HUES48 (cell line): ENCODE results near the gene LAMP1.

Source experiments
- H3K27ac ChIP-seq: one replicate; pipeline ENCODE4 v1.7.0; 2013; ENCODE audit warnings: low read depth, low read length, inconsistent platforms
- H3K27me3 ChIP-seq: 2 replicates; pipeline ENCODE4 v1.6.1; 2013; ENCODE audit warnings: mild to moderate bottlenecking, low read length; ENCODE audit not compliant: control insufficient read depth, insufficient read depth
- H3K36me3 ChIP-seq: 2 replicates; pipeline ENCODE4 v1.6.1; 2013; ENCODE audit warnings: low read length; ENCODE audit not compliant: control insufficient read depth, insufficient read depth
- H3K4me1 ChIP-seq: 2 replicates; pipeline ENCODE4 v1.6.1; 2013; ENCODE audit warnings: mild to moderate bottlenecking, low read length; ENCODE audit not compliant: control insufficient read depth, insufficient read depth
- H3K4me3 ChIP-seq: 2 replicates; pipeline ENCODE4 v1.5.1; 2013; ENCODE audit warnings: mild to moderate bottlenecking, low read depth, low read length
- H3K9ac ChIP-seq: 2 replicates; pipeline ENCODE4 v1.6.1; 2013; ENCODE audit warnings: mild to moderate bottlenecking, low read depth, low read length, moderate library complexity
- H3K9me3 ChIP-seq: 2 replicates; pipeline ENCODE4 v1.6.1; 2013; ENCODE audit warnings: low read length; ENCODE audit not compliant: control insufficient read depth, insufficient read depth

The LAMP1 gene

DNA sequence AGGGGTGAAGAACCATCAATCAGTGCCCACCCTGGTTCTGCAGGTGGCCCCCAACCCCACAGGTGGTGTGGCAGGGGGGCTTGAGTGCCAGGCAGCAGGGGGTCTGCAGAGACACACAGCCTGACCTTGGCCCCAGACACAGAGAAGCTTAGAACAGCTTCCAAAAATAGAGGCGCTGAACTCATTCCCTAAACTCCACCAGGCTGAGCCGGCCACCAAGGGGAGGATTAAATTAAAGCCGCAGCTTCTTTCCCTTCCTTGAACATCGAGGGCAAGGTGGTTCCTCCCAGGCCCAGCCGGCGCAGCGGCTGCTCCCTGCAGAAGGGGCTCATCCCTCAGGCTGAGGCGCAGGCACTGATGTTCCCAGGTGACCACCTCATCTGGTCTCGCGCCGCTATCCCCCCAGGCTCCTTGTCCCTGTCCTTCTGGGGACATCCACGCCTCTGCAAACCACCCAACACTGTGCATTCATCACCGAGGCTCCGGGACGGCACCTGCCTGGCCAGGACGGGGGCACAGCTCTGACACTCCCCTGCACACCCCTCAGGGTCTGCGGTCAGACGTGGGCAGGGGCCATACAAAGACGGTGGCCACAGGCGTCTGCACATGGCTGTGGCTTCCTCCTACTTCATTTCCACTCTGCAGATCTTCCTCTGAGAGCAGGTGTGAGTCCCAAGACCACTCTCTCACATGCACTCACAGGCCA is 30.9 kb downstream of the LAMP1 start:
- no peaks in the 10 kb centered on the region for H3K4me1 ChIP-seq
- H3K9ac ChIP-seq: no peak overlapping the region
- H3K36me3 ChIP-seq: peaks cover 38% of the 10 kb centered on the region
- no peaks in the 10 kb centered on the region for H3K9me3 ChIP-seq
- no peak overlapping the region for H3K27ac ChIP-seq
- no peak overlapping the region for H3K4me3 ChIP-seq
- H3K27me3 ChIP-seq: no peaks in the 10 kb centered on the region

DNA sequence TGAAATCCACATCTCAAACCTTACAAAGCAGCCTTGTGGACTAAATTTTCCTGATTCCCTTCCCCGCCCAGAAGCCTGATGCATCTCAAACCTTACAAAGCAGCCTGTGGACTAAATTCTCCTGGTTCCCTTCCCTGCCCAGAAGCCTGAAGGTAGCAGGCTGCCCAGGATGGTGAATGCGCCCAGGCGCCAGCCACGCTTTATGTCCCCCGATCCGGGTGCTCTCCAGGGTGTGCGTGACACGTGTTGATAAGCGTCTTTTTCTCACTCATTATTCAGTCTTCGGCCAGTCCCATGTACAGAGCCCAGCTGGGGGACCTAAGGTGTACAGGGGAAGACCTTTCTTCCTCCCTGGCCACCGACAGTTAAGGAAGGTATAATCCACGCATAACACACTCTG is 31.8 kb downstream of the LAMP1 start:
- Histone ChIP-seq H3K36me3 (peaks cover 29% of the 10 kb centered on the region), H3K27me3 (no peaks in the 10 kb centered on the region), H3K4me3 (no peak overlapping the region), H3K27ac (no peak overlapping the region), H3K9me3 (no peaks in the 10 kb centered on the region), H3K9ac (no peak overlapping the region), H3K4me1 (no peaks in the 10 kb centered on the region)

- no peaks in the 10 kb centered on the region for H3K9me3 ChIP-seq
- no peak overlapping the region for H3K9ac ChIP-seq
- H3K27ac ChIP-seq: no peak overlapping the region
- no peak overlapping the region for H3K4me3 ChIP-seq
- no peaks in the 10 kb centered on the region for H3K4me1 ChIP-seq
- peaks cover 20% of the 10 kb centered on the region for H3K36me3 ChIP-seq
- no peaks in the 10 kb centered on the region for H3K27me3 ChIP-seq
Measured at GRCh38 chr13:113329656-113330312, 32.7 kb downstream of the LAMP1 start.

GRCh38 chr13:113332615-113333014 is 35.6 kb downstream of the LAMP1 start:
- H3K27me3 ChIP-seq: no peaks in the 10 kb centered on the region
- H3K9ac ChIP-seq: no peak overlapping the region
- peaks cover 24% of the 10 kb centered on the region for H3K36me3 ChIP-seq
- H3K9me3 ChIP-seq: no peaks in the 10 kb centered on the region
- no peak overlapping the region for H3K4me3 ChIP-seq
- H3K27ac ChIP-seq: no peak overlapping the region
- no peaks in the 10 kb centered on the region for H3K4me1 ChIP-seq

DNA sequence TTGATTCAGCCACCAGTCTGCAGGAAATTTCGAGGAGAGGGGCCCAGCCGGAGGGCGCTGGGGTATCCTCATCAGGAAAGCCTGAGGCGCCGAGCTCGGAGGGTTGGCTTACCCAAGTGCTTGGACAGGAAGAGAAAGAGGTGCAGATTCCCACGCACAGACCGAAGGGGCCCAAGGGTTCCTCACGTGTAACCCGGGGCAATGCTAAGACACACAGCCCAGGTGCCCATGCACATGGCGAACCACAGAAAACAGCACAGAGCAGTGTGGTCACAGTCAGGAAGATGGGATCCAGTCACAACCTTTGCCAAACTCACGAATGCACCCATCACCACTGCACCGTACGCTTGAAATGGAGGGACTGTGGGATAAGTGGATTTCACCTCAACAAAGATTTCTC is 36.0 kb downstream of the LAMP1 start:
- no peak overlapping the region for H3K4me3 ChIP-seq
- H3K27ac ChIP-seq: no peak overlapping the region
- no peaks in the 10 kb centered on the region for H3K4me1 ChIP-seq
- no peaks in the 10 kb centered on the region for H3K27me3 ChIP-seq
- no peaks in the 10 kb centered on the region for H3K9me3 ChIP-seq
- no peak overlapping the region for H3K9ac ChIP-seq
- H3K36me3 ChIP-seq: peaks cover 24% of the 10 kb centered on the region

DNA sequence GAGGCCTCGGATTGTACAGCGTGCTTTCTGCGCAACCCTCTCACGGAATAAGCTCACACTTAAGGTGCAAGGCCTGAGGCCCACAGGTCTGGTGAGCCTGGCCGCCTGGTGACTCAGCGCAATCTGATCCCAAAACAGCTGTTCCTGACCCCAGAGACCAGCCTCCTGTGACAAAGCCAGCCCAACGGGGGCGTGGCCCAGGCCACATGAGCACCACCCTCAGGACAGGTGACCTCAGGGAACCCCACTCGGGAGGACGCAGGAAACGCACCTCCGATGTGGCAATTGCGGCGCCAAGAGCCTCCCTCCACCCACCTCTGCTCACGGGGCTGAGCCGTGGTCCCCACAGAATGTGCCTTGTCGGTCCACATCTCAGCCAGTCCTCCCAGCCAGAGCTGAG is 40.5 kb downstream of the LAMP1 start:
- H3K27me3 ChIP-seq: no peaks in the 10 kb centered on the region
- H3K9me3 ChIP-seq: no peaks in the 10 kb centered on the region
- peaks cover 41% of the 10 kb centered on the region for H3K36me3 ChIP-seq
- H3K9ac ChIP-seq: no peak overlapping the region
- H3K4me3 ChIP-seq: no peak overlapping the region
- no peak overlapping the region for H3K27ac ChIP-seq
- H3K4me1 ChIP-seq: no peaks in the 10 kb centered on the region

- Histone ChIP-seq H3K4me3 (no peak overlapping the region), H3K9me3 (no peaks in the 10 kb centered on the region), H3K9ac (no peak overlapping the region), H3K4me1 (no peaks in the 10 kb centered on the region), H3K36me3 (peaks cover 45% of the 10 kb centered on the region), H3K27ac (no peak overlapping the region), H3K27me3 (no peaks in the 10 kb centered on the region)
Measured at GRCh38 chr13:113337976-113338375, 40.9 kb downstream of the LAMP1 start.

- H3K4me3 ChIP-seq: no peak overlapping the region
- H3K4me1 ChIP-seq: no peaks in the 10 kb centered on the region
- no peak overlapping the region for H3K27ac ChIP-seq
- peaks cover 50% of the 10 kb centered on the region for H3K36me3 ChIP-seq
- no peak overlapping the region for H3K9ac ChIP-seq
- no peaks in the 10 kb centered on the region for H3K27me3 ChIP-seq
- no peaks in the 10 kb centered on the region for H3K9me3 ChIP-seq
Measured at GRCh38 chr13:113338451-113338850, 41.4 kb downstream of the LAMP1 start.

- Histone ChIP-seq H3K4me1 (no peaks in the 10 kb centered on the region), H3K9ac (no peak overlapping the region), H3K4me3 (no peak overlapping the region), H3K27ac (no peak overlapping the region), H3K27me3 (no peaks in the 10 kb centered on the region), H3K36me3 (peaks cover 58% of the 10 kb centered on the region), H3K9me3 (no peaks in the 10 kb centered on the region)
Measured at GRCh38 chr13:113342820-113343691, 46.0 kb downstream of the LAMP1 start.

DNA sequence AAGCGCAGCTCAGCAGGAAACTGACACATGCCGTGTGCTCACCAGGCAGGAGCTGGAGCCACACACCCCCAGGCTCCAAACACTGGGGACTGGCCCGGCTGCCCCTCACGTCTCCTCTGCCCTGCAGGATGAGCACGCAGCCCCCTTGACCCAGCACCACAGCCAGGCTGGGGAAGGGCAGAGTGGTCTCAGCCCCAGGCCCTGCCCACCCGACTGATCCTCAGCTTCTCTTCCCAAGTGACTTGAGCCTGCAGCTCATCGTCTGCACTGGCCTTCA is 46.6 kb downstream of the LAMP1 start:
- H3K27ac ChIP-seq: no peak overlapping the region
- H3K4me1 ChIP-seq: no peaks in the 10 kb centered on the region
- no peaks in the 10 kb centered on the region for H3K27me3 ChIP-seq
- H3K4me3 ChIP-seq: no peak overlapping the region
- H3K9me3 ChIP-seq: no peaks in the 10 kb centered on the region
- H3K36me3 ChIP-seq: peaks cover 58% of the 10 kb centered on the region
- no peak overlapping the region for H3K9ac ChIP-seq

- Histone ChIP-seq H3K4me3 (no peak overlapping the region), H3K9me3 (no peaks in the 10 kb centered on the region), H3K36me3 (peaks cover 75% of the 10 kb centered on the region), H3K27ac (no peak overlapping the region), H3K9ac (no peak overlapping the region), H3K4me1 (no peaks in the 10 kb centered on the region), H3K27me3 (no peaks in the 10 kb centered on the region)
Measured at GRCh38 chr13:113345486-113345885, 48.4 kb downstream of the LAMP1 start.
